ENCODE data around the gene S100A13. TPM values are rescaled to one million over a fixed set of nuclear protein-coding genes. Genes with fewer than 3 reads are reported as not detected.

The S100A13 gene
- total RNA-seq, 2 experiments from 2014 or later, result 8.1 to 9.4 TPM

DNA sequence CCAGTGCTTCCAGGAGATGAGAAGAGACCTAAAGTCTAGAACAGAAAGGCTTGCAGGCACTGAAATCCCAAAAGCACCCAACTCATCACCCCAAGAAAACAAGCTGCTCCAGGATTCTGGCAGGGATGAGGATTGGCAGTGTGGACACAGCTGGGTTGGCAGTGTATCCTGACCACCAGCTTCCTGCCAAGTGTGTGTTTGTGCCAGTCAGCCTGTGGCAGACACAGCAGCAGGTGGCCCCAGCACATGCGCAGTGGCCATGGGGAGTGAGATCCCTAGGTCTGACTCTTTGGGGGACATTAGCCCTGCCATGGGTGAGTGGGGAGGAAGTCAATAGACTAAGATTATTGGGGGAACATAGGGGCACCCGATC is 22.5 kb upstream of the S100A13 start:
- no peak for DNase-seq
- Mint-ChIP-seq H3K36me3 (ENCODE audit: low read depth) (peaks cover 31% of the 10 kb centered on the region), H3K4me1 (ENCODE audit: low read depth) (peaks cover 43% of the 10 kb centered on the region), H3K27ac (peak overlapping the region; percentile 86), H3K4me3 (no peak overlapping the region), H3K27me3 (no peaks in the 10 kb centered on the region), H3K9me3 (no peaks in the 10 kb centered on the region)
- ChIA-PET CTCF (interaction anchor here (1.0 kb wide), 1 partner anchor 15 kb away, joined by 4 read pairs; the partner anchor contains the start of gene CHTOP), POLR2A (interaction anchor here (0.9 to 7.7 kb wide), 5 partner anchors 11 to 341 kb away, joined by 3 to 72 read pairs (median 8); partner anchors contain the start of genes CHTOP and RPS27)
- ATAC-seq, result peak; percentile 35
- TF ChIP-seq, protein P1, sequence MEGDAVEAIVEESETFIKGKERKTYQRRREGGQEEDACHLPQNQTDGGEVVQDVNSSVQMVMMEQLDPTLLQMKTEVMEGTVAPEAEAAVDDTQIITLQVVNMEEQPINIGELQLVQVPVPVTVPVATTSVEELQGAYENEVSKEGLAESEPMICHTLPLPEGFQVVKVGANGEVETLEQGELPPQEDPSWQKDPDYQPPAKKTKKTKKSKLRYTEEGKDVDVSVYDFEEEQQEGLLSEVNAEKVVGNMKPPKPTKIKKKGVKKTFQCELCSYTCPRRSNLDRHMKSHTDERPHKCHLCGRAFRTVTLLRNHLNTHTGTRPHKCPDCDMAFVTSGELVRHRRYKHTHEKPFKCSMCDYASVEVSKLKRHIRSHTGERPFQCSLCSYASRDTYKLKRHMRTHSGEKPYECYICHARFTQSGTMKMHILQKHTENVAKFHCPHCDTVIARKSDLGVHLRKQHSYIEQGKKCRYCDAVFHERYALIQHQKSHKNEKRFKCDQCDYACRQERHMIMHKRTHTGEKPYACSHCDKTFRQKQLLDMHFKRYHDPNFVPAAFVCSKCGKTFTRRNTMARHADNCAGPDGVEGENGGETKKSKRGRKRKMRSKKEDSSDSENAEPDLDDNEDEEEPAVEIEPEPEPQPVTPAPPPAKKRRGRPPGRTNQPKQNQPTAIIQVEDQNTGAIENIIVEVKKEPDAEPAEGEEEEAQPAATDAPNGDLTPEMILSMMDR (IDR thresholded peaks at IDR 0.05), result no peak
- intact Hi-C loops (cut with micrococcal nuclease), result no loop called here

DNA sequence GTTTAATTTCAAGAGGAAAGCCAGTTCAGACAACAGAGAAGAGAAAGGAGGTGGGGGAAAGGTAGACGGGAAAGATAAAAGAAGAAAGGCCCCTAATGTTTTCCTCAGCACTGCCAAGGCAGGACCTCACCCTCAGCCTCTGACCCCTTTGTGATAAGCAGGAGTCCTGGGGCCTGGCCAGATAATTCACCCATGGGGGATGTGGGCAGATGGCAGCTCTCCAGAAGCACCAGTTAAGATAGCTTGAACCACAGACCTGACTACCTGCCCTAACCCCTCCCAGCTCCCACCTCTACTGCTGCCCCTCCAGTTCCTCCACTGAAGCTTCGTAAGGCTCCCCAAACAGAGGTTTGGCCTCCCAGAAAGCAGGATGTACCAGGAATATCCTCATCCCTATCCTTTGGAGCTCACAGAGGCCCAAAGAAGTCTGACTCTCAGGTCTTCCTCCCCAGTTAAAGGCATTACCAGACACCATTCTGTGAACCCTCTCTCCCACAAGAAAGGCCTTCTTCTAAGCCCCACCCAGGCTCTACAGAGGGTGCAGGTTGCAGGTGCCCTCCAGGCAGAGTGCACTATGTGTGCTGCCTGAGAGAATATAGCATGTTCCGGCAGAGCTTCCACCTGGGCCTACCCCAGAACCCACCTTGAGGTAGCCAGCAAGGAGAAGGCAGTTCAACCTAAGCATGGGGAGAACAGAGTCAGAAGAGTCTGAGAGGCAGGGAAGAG is 22.0 kb upstream of the S100A13 start:
- ChIA-PET CTCF (interaction anchor here (1.0 to 1.5 kb wide), 2 partner anchors 15 to 22 kb away, joined by 4 to 6 read pairs; partner anchors contain the start of genes CHTOP and ILF2), POLR2A (interaction anchor here (0.8 to 7.7 kb wide), 8 partner anchors 10 to 341 kb away, joined by 3 to 72 read pairs (median 4); partner anchors contain the start of genes CHTOP and RPS27)
- TF ChIP-seq, protein P1 (IDR thresholded peaks at IDR 0.05), result no peak
- Mint-ChIP-seq H3K27ac (peak overlapping the region; percentile 86), H3K9me3 (no peaks in the 10 kb centered on the region), H3K4me3 (no peak overlapping the region), H3K36me3 (ENCODE audit: low read depth) (peaks cover 36% of the 10 kb centered on the region), H3K27me3 (no peaks in the 10 kb centered on the region), H3K4me1 (ENCODE audit: low read depth) (peaks cover 48% of the 10 kb centered on the region)
- intact Hi-C loops (cut with micrococcal nuclease), result no loop called here
- peak; percentile 65 for ATAC-seq
- no peak for DNase-seq

DNA sequence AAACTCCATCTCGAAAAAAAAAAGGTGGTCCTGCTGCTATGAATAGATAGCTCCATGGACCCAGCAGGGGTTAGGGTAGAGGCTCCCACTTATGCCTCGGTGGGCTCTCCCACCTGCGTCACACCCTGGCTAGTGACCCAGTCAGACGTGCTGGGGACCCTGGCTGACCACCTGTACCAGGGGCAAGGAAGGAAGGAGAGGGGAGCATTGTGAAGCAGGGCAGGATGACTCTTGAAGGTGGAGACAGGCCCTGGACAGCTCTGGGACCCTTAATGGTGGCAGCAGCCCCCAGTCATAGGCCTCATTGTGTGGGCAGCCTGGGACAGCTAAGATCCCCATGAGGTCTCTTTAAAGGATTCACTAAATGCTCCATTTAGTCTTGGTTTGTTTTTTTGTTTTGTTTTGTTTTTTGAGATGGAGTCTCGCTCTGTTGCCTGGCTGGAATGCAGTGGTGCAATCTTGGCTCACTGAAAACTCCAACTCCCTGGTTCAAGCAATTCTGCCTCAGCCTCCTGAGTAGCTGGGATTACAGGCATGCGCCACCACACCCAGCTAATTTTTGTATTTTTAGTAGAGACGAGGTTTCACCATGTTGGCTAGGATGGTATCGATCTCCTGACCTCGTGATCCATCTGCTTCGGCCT is 20.8 kb upstream of the S100A13 start:
- H3K27me3 Mint-ChIP-seq, result no peaks in the 10 kb centered on the region
- ChIA-PET CTCF (interaction anchor here (0.9 to 1.5 kb wide), 3 partner anchors 24 to 138 kb away, joined by 4 to 6 read pairs (median 4); partner anchors contain the start of gene ILF2), POLR2A (interaction anchor here (0.7 to 7.7 kb wide), 8 partner anchors 9 to 76 kb away, joined by 3 to 72 read pairs (median 3); partner anchors contain the start of genes CHTOP and SNAPIN)
- H3K4me3 Mint-ChIP-seq, result no peak overlapping the region
- DNase-seq (no peak), ATAC-seq (no peak)
- peaks cover 56% of the 10 kb centered on the region for H3K4me1 Mint-ChIP-seq (ENCODE audit: low read depth)
- H3K36me3 Mint-ChIP-seq (ENCODE audit: low read depth), result peaks cover 47% of the 10 kb centered on the region
- peak overlapping the region; percentile 86 for H3K27ac Mint-ChIP-seq
- H3K9me3 Mint-ChIP-seq, result no peaks in the 10 kb centered on the region
- intact Hi-C loops (cut with micrococcal nuclease), result no loop called here
- TF ChIP-seq, protein P1 (IDR thresholded peaks at IDR 0.05), result no peak

DNA sequence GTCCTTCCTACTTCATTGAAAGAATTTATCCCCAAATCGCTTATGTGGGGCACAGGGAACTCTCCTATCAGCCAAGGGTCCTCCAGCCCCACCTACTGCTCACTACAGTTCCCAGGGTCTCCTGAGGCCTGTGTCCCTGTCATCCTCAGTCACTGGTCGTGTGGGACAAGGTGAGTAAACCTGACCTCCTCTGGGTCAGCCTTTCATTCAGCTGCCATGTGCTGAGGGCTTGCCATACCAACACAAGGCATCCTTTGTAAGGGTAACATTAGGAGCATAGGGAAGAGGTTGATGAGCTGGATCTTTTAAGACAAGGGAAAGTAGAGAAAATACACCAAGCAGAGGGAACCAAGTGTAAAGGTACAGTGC is 20.0 kb upstream of the S100A13 start:
- ATAC-seq (no peak), DNase-seq (no peak)
- Mint-ChIP-seq H3K27me3 (no peaks in the 10 kb centered on the region), H3K36me3 (ENCODE audit: low read depth) (peaks cover 54% of the 10 kb centered on the region), H3K27ac (peak overlapping the region; percentile 74), H3K4me3 (no peak overlapping the region), H3K9me3 (no peaks in the 10 kb centered on the region), H3K4me1 (ENCODE audit: low read depth) (peaks cover 61% of the 10 kb centered on the region)
- ChIA-PET POLR2A (interaction anchor here (0.7 to 7.7 kb wide), 7 partner anchors 8 to 75 kb away, joined by 3 to 72 read pairs (median 3); partner anchors contain the start of genes CHTOP and SNAPIN), CTCF (interaction anchor here (0.9 to 1.4 kb wide), 2 partner anchors 115 to 137 kb away, joined by 4 read pairs; no protein-coding TSS in a partner anchor)
- TF ChIP-seq, protein P1 (IDR thresholded peaks at IDR 0.05), result no peak
- intact Hi-C loops (cut with micrococcal nuclease), result no loop called here
